HS-5 (cell line): ENCODE measurements around the gene RALGPS2.

Experiments
- DNase-seq: peaks from one replicate; pipeline ENCODE4 v3.0.0-alpha.2; 2012; ENCODE audit warnings: low read depth

The RALGPS2 gene

GRCh38 chr1:178919581-178919980 is 194.5 kb downstream of the RALGPS2 start:
- no peak for DNase-seq

- DNase-seq = no peak
Observed at GRCh38 chr1:178921499-178921898, 196.5 kb downstream of the RALGPS2 start.

- DNase-seq = no peak
Observed at GRCh38 chr1:178923512-178923911, 198.5 kb downstream of the RALGPS2 start.

- no peak for DNase-seq
Observed at GRCh38 chr1:178926046-178926445, 201.0 kb downstream of the RALGPS2 start.

- DNase-seq = no peak
Observed at GRCh38 chr1:178927003-178927402, 202.0 kb downstream of the RALGPS2 start.

GRCh38 chr1:178928041-178928440 is 203.0 kb downstream of the RALGPS2 start:
- no peak for DNase-seq

- DNase-seq = no peak
Observed at GRCh38 chr1:178928976-178929375, 203.9 kb downstream of the RALGPS2 start.

- DNase-seq = no peak
Observed at GRCh38 chr1:178931858-178932551, 207.0 kb downstream of the RALGPS2 start.

GRCh38 chr1:178932552-178932906 is 207.5 kb downstream of the RALGPS2 start:
- DNase-seq = no peak

- no peak for DNase-seq
Observed at GRCh38 chr1:178933105-178933561, 208.1 kb downstream of the RALGPS2 start.

GRCh38 chr1:178933709-178934490 is 208.9 kb downstream of the RALGPS2 start:
- DNase-seq = no peak

- DNase-seq = no peak
Observed at GRCh38 chr1:178934546-178934945, 209.5 kb downstream of the RALGPS2 start.

GRCh38 chr1:178935610-178936009 is 210.6 kb downstream of the RALGPS2 start:
- DNase-seq = no peak

GRCh38 chr1:178937695-178938094 is 212.7 kb downstream of the RALGPS2 start:
- no peak for DNase-seq

- no peak for DNase-seq
Observed at GRCh38 chr1:178938101-178938958, 213.3 kb downstream of the RALGPS2 start.

- no peak for DNase-seq
Observed at GRCh38 chr1:178938959-178939317, 213.9 kb downstream of the RALGPS2 start.

GRCh38 chr1:178939338-178940067 is 214.5 kb downstream of the RALGPS2 start:
- no peak for DNase-seq

GRCh38 chr1:178940068-178940765 is 215.2 kb downstream of the RALGPS2 start:
- DNase-seq = no peak

- no peak for DNase-seq
Observed at GRCh38 chr1:178941261-178941689, 216.2 kb downstream of the RALGPS2 start.

- no peak for DNase-seq
Observed at GRCh38 chr1:178941849-178942248, 216.8 kb downstream of the RALGPS2 start.
